ENCODE data around the gene FRMPD2.

The FRMPD2 gene, protein sequence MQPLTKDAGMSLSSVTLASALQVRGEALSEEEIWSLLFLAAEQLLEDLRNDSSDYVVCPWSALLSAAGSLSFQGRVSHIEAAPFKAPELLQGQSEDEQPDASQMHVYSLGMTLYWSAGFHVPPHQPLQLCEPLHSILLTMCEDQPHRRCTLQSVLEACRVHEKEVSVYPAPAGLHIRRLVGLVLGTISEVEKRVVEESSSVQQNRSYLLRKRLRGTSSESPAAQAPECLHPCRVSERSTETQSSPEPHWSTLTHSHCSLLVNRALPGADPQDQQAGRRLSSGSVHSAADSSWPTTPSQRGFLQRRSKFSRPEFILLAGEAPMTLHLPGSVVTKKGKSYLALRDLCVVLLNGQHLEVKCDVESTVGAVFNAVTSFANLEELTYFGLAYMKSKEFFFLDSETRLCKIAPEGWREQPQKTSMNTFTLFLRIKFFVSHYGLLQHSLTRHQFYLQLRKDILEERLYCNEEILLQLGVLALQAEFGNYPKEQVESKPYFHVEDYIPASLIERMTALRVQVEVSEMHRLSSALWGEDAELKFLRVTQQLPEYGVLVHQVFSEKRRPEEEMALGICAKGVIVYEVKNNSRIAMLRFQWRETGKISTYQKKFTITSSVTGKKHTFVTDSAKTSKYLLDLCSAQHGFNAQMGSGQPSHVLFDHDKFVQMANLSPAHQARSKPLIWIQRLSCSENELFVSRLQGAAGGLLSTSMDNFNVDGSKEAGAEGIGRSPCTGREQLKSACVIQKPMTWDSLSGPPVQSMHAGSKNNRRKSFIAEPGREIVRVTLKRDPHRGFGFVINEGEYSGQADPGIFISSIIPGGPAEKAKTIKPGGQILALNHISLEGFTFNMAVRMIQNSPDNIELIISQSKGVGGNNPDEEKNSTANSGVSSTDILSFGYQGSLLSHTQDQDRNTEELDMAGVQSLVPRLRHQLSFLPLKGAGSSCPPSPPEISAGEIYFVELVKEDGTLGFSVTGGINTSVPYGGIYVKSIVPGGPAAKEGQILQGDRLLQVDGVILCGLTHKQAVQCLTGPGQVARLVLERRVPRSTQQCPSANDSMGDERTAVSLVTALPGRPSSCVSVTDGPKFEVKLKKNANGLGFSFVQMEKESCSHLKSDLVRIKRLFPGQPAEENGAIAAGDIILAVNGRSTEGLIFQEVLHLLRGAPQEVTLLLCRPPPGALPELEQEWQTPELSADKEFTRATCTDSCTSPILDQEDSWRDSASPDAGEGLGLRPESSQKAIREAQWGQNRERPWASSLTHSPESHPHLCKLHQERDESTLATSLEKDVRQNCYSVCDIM (N-terminal part only)

DNA sequence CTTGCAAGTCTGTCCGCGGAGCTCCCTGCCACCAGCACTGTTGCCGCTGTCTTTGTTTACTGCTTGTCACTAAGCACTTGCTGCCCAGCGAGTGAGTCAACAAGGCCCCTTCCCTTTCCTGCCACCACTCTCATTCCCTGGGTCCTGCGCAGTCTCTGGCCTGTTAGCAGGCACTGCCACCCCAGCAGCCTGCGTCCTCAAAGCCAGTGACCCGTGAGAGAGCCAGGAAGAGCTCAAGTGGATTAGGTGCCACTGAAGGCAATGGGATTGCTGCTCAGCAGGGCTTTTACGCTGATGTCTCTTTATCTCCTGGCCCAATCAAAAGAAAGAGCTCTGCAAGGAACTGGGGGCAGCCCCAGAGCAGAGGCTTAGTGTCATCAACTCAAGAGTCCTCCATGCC, at the start of gene FRMPD2:
Gene FRMPD2, minus strand, starts transcription at position 61 of the 400 bp plus-strand sequence. CDS start 129 bp downstream, outside the sequence.
- TF ChIP-seq, protein P1, sequence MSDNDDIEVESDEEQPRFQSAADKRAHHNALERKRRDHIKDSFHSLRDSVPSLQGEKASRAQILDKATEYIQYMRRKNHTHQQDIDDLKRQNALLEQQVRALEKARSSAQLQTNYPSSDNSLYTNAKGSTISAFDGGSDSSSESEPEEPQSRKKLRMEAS (IDR thresholded peaks at IDR 0.05; ENCODE audit: low read depth, low read length): no peak
- TF ChIP-seq, protein P2, sequence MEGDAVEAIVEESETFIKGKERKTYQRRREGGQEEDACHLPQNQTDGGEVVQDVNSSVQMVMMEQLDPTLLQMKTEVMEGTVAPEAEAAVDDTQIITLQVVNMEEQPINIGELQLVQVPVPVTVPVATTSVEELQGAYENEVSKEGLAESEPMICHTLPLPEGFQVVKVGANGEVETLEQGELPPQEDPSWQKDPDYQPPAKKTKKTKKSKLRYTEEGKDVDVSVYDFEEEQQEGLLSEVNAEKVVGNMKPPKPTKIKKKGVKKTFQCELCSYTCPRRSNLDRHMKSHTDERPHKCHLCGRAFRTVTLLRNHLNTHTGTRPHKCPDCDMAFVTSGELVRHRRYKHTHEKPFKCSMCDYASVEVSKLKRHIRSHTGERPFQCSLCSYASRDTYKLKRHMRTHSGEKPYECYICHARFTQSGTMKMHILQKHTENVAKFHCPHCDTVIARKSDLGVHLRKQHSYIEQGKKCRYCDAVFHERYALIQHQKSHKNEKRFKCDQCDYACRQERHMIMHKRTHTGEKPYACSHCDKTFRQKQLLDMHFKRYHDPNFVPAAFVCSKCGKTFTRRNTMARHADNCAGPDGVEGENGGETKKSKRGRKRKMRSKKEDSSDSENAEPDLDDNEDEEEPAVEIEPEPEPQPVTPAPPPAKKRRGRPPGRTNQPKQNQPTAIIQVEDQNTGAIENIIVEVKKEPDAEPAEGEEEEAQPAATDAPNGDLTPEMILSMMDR (IDR thresholded peaks at IDR 0.05; ENCODE audit: low read depth, low read length): no peak
- no peak for TF ChIP-seq MYC (IDR thresholded peaks at IDR 0.05; ENCODE audit: low read depth, low read length)
- TF ChIP-seq POLR2A (IDR thresholded peaks at IDR 0.05; ENCODE audit: extremely low read depth, insufficient read length): no peak
- DNase-seq (ENCODE audit: low read depth): no peak
- H3K4me3 ChIP-seq (ENCODE audit: low read depth, low read length): no peak within 1 kb of the TSS

DNA sequence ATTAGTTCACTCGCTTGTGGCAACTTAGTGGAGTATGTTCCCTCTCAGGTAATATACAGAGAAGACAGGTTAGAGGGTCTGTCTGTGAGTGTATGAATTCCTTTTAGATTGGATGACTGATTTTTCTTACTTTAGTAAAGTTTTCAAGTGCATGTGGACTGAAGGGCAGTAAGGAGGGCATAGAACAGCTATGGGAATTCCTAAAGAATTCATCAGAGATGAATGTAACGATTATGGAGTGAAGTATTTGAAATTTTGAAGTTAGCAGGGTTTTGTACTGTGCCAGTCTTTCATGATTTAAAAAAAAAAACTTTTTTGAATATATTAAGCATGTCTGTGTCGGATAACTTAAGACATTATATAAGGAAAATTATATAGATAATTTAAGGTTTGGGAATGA, 47.5 kb upstream of the FRMPD2 start:
- no peak for DNase-seq (ENCODE audit: low read depth)
- TF ChIP-seq POLR2A (IDR thresholded peaks at IDR 0.05; ENCODE audit: extremely low read depth, insufficient read length) (no peak), MYC (IDR thresholded peaks at IDR 0.05; ENCODE audit: low read depth, low read length) (no peak)
- TF ChIP-seq, protein P1 (IDR thresholded peaks at IDR 0.05; ENCODE audit: low read depth, low read length): no peak
- TF ChIP-seq, protein P2 (IDR thresholded peaks at IDR 0.05; ENCODE audit: low read depth, low read length): no peak

DNA sequence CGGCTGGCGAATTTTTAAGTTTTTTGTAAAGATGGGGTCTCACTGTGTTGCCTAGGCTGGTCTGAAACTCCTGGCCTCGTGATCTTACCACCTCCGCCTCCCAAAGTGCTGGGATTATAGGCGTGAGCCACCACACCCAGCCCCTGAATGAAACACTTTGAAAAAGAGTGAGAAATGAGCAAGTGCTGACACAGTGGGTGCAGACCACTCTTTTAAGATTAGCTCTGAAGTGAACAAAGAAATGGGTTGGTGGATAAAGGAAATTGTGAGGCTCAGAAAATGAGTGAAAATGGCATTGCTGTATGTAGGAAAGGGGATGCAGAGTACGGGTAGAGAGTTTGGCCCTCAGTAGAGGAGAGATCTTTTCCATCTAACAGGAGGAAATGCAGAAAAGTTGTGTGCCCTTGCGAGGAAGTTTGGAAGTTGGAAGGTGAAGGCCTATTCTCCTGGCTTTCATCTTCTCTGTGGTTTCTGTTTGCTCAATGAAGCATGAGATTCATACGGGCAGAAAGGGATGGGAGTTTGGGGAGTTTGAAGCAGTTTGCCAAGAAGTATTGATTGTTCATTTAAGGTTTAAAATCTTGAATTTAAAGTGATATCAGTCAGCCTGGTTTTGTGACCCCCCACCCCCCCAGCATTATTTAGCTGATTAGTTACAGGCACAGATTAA, 43.0 kb upstream of the FRMPD2 start:
- TF ChIP-seq POLR2A (IDR thresholded peaks at IDR 0.05; ENCODE audit: extremely low read depth, insufficient read length): no peak
- TF ChIP-seq, protein P2 (IDR thresholded peaks at IDR 0.05; ENCODE audit: low read depth, low read length): no peak
- TF ChIP-seq, protein P1 (IDR thresholded peaks at IDR 0.05; ENCODE audit: low read depth, low read length): no peak

More for the DNA sequence above, 47.5 kb upstream of the FRMPD2 start:
- no peak overlapping the region for H3K4me3 ChIP-seq (ENCODE audit: low read depth, low read length)

DNA sequence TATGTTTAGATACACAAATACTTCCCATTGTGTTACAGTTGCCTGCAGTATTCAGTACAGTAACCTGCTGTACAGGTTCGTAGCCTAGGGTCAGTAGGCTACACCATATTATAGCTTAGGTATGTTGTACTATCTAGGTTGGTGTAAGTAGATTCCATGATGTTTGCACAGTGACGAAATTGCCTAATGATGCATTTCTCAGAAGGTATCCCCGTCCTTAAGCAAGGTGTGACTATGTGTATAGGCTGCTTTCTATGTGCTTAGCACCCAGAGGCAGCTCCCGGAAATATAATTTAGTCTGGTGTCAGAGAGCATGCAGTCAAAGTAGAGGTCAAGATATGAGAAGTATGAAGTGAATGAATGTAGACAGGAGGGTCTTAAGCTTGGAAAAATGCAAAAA, 41.7 kb upstream of the FRMPD2 start:
- no peak for DNase-seq (ENCODE audit: low read depth)
- TF ChIP-seq, protein P1 (IDR thresholded peaks at IDR 0.05; ENCODE audit: low read depth, low read length): no peak
- no peak for TF ChIP-seq POLR2A (IDR thresholded peaks at IDR 0.05; ENCODE audit: extremely low read depth, insufficient read length)
- TF ChIP-seq, protein P2 (IDR thresholded peaks at IDR 0.05; ENCODE audit: low read depth, low read length): no peak
- TF ChIP-seq MYC (IDR thresholded peaks at IDR 0.05; ENCODE audit: low read depth, low read length): no peak
- no peak overlapping the region for H3K4me3 ChIP-seq (ENCODE audit: low read depth, low read length)

More for the DNA sequence above, 43.0 kb upstream of the FRMPD2 start:
- DNase-seq (ENCODE audit: low read depth): no peak
- no peak overlapping the region for H3K4me3 ChIP-seq (ENCODE audit: low read depth, low read length)

DNA sequence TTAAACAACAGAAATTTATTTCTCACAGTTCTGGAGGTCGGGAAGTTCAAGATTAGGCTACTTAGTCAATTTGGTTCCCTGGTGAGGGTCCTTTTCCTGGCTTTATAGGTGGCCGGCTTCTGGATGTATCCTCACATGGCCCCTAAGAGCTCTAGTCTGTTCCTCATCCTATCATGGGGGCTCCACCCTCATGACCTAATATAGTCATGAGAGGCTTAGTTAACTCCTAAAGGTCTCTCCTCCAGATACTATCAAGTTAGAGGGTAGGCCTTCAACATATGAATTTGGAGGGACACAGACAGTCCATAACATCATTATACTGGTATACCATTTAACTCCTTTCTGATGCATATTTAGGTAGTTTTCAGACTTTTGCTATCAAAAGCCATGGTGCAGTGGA, 39.6 kb upstream of the FRMPD2 start:
- no peak overlapping the region for H3K4me3 ChIP-seq (ENCODE audit: low read depth, low read length)
- TF ChIP-seq POLR2A (IDR thresholded peaks at IDR 0.05; ENCODE audit: extremely low read depth, insufficient read length): no peak
- TF ChIP-seq, protein P1 (IDR thresholded peaks at IDR 0.05; ENCODE audit: low read depth, low read length): no peak
- no peak for DNase-seq (ENCODE audit: low read depth)

Data from NB4 (cell line).